ELR (cell line): ENCODE data around the gene MEGF9.
"Not testable (repeated sequence)": the region's sequence is repeated elsewhere in the genome, so short reads cannot be mapped to it uniquely, and the experiment has no call there.

Experiments
- DNase-seq: peaks from one replicate; pipeline ENCODE4 v3.0.0-alpha.2; 2015; ENCODE audit warnings: low read depth

Gene MEGF9

DNA sequence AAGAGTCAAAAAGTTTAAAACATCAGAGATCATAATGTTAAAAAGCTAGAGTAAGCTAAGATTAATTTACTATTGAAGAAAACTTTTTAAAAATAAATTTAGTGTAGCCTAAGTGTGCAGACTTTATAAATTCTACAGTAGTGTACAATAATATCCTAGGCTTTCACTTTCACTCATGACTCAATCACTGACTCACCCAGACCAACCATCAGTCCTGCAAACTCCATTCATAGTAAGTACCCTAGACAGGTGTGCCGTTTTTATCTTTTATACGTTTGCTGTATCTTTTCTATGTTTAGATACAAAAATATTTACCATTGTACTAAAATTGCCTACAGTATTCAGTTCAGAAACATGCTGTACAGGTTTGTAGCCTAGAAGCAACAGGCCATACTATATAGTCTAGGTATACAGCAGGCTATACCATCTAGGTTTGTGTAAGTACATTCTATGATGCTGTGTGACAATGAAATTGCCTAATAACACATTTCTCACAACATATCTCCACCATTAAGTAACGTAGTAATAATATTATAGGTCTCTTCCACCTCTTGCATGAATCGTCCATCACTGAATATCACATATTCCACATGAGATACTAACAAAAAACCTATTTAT is 59.2 kb downstream of the MEGF9 start:
- DNase-seq, result peak; percentile 65

DNA sequence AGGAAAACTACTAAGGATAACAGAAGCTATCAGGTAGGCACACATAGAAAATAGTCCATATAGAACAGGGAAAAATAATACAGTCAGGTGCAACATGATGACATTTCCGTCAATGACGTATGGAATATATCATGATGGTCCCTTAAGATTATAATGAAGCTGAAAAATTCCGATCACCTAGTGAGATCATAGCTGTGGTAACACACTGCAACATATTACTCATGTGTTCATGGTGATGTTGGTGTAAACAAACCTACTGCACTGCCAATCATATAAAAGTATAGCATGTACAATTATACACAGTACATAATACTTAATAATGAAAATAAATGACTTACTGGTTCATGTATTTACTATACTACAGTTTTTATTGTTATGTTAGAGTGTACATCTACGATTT is 60.0 kb downstream of the MEGF9 start:
- DNase-seq, result peak; percentile 18

DNA sequence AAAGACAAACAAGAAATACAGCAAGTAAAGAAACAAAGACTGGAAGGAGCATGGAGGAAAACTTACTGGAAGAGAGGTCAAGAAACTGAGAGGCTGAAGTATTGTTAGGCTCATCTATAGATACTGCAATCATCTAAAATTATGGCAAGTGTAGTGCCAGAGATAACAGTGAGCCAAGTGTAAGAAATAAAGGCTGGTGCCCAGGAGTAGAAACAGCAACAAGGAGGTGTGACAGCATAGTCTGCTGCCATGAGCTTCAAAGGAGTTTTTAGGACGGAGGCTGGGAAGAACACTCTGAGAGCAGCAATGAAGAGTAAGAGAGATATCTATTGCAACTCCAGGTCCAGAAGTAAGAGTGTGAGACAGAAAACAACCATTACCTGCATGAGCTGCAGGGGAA is 60.5 kb downstream of the MEGF9 start:
- DNase-seq, result no peak

DNA sequence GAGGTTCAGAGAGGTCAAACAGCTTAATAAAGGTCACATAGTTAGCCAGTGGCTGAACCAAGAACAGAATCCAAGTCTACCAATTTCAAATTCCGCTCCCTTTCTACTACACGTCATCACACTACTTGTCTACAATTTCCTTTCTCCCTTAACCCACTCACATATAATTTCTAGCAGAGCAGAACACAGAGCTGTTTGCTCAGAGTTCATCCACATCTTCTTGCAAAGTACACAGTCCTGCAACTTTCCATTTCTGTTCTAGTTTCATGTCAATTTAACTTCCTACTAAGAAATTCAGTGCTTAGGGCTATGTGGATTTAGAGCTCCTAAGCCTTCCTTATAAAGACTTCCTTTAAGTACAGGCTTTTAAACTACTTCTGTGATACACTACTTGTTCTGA is 61.3 kb downstream of the MEGF9 start:
- DNase-seq, result no peak

DNA sequence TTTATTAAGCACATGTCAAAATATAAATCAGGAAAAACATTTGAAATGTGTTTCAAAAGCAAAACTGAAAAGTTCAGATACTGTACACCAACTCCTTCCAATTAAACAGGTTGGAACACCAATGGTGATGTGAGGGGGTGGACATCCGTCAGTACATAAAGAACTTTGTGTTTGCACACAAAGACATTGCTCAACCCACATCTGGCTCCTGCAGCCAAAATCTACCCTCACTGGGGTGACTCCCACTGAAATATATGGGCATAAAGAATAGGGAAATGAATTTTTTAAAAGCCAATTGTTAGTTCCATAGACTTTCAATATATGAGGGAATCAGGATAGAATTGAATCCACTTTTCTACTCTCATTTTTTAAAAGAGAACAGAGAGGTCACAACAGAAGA is 63.9 kb downstream of the MEGF9 start:
- DNase-seq, result no peak

DNA sequence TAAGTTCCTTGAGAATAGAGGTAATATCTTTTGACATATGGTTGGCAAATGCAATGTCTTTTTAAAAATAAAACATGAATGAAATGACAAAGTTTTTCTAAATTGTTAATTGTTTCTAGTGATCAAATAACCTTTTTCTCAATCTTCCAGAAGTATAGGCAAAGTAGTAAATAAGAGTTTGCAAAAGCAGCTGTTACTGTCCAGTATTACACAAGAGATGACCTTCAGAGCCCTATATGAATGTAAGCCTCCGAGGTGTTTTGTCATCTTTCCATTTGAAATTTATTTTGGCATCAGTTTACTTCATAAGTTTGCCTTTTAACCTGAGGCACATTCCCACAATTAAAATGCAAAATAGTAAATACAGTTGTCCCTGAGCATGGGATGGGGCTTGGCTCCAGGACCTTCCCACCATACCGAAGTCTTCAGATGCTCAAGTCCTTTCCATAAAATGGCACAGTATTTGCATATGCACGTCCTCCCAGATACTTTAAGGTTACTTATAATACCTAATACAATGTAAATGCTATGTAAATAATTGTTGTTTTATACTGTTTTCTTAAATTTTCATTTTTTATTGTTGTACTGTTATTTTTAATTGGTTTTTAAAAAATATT is 65.6 kb downstream of the MEGF9 start:
- no peak for DNase-seq

DNA sequence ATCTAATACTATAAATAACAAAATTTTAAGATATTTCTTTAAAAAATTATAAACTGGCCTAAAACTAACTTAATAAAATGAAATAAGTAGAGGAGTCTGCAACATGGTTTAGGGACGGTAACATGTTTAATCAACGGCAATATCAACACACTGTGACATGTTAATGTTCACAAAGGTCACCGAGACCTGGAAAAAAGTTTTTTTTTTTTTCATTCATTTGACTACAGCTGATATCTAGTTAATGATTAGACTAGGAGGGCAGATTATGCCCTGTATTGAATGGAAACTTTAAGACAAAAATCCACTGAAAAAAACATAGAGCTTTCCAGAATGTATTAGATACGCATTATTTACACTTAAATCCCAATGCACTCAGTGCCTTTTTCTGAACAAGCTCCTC is 67.3 kb downstream of the MEGF9 start:
- DNase-seq, result no peak

DNA sequence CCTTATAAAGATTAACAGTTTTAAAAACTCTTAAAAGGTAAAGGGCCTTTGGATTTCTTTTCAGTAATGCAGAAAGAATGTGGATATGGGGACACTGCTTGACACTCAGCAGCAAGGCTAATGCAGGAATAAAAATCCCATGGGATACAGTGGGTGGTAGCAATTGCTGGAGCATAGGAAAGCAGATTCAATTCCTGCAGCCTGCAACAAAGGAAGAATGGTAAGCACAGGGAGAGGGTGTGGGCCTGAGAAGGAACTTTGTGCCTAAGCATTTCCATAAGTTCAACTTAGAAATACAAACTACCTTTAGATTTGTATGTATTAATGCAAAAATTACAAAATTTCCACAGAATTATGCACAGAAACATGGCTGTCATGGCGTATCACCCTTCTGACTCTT is 68.5 kb downstream of the MEGF9 start:
- DNase-seq, result no peak

DNA sequence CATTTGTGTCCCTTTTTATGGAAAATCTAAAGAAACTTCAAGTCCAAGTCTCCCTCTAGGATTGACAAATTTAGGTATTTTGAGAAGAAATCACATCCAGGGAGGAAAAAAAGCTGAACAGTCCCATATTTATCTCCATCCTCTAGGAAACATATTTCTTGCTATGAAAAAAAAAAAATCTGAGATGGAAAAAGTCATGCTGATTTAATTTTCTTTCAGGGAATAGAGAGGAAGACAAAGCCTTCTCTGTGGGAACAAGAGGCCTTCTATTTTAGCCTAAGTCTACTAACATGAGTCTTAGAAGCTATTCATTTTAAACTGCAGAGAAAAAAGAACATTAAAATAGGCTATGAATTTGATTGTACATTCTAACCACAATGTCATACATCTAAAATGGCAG is 71.2 kb downstream of the MEGF9 start:
- DNase-seq, result no peak

DNA sequence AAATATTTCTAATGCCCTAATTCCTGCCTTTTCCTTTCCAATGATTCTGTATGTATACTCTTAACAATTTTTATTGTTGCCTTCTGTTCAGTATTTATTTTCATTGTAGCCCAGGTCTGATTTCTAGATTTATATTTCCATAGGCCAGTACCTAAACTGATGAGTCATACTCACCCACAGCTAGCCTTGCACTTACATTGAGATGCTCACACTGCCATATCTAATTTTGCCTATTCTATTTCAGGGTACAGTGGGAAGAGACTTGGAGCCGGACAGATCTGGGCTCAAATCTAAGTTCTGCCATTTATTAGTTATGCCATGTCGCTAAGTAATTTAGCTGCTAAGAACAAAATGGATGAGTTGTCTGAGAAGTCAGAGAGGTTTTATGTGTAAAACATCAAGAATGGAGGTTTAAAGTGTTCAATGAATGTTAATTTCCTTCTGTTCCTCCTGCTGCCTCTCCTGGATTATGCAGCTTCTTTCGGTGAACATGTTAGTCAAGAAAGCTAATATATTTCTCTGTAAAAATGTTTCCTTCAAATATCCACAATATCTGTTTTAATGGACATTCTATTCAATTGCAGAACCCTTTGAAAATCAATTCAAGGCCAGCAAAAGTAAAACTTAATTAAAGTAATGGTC is 72.0 kb downstream of the MEGF9 start:
- no peak for DNase-seq

DNA sequence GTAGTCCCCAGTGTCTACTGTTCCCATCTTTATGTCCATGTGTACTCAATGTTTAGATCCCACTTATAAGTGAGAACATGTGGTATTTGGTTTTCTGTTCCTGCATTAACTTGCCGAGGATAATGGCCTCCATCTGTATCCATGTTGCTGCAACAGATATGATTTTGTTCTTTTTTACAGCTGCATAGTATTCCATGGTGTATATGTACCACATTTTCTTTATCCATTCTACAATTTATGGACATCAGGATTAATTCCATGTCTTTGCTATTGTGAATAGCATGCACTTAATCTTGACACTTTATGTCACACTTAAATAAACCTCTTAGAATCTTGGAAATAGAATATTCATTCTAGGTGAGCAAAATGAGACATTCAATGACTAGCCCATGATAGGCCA is 73.4 kb downstream of the MEGF9 start:
- not testable (repeated sequence) for DNase-seq

DNA sequence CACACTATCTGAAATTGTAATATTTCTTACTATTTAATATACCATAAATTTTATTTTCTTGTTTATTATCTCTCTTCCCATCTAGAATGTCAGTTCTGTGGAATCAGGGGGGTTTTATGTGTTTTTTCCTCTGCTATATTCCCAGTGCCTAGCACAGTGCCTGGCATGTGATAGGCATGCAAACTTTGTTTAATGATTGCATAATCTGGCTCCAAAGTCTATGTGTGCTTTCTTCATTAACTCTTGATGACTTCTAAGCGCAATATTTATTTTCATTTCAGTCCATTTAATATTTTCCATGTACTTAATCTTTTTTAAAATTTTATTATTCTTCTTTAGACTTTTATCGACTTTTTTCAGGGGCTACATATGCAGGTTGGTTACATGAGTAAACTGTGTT is 73.9 kb downstream of the MEGF9 start:
- no peak for DNase-seq

DNA sequence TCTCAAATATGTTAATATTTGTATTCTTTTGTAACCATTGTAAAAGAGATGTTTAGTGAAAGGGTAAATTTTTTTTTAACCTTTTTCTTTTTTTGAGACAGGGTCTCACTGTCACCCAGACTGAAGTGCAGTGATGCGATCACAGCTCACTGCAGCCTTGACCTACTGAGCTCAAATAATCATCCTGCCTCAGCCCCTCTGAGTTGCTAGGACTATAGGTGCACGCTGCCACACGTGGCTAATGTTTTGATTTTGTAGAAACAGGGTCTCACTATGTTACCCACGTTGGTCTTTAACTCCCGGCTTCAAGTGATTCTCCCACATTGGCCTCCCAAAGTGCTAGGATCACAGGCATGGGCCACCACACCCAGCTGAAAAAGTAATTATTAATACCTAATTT is 76.4 kb downstream of the MEGF9 start:
- DNase-seq, result no peak

DNA sequence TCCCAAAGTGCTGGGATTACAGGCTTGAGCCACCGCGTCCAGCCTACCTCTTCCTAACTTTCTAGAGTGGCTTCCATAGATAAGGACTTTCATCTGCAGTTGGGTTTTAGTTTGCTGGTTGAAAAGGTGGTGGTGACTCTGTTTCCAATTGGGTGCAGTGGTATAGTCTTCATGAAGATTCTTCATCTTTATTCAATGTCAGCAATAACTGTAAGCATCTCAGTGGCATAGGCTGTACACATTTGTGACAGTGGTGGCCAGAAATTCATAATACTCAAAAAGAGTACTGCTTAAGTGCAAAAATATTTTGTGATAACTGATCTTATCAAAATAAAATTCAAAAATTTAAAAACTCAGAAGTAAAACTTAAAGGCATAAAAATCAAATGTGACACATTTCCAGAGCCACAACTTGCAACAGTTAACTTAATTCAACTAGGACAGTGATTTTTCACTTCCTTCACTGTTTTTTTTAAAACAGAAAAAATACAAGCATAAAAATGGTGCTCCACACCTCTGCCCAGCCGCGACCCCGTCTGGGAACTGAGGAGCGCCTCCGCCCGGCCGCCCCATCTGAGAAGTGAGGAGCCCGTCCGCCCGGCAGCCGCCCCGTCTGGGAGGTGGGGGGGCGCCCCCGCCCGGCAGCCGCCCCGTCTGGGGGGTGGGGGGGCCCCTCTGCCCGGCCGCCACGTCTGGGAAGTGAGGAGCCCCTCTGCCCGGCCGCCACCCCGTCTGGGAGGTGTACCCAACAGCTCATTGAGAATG is 77.9 kb downstream of the MEGF9 start:
- no peak for DNase-seq

DNA sequence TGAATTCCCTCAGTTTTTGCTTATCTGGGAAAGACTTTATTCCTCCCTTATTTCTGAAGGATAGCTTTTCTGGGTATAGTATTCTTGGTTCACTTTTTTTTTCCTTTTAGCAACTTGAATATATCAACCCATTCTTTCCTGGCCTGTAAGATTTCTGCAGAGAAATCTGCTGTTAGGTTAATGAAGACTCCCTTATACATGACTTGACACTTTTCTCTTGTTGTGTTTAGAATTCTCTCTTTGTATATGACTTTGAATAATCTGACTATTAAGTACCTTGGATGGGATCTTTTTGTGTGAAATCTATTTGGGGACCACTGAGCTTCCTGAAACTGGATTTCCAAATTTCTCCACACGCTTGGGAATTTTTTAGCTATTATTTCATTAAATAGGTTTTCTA is 79.3 kb downstream of the MEGF9 start:
- no peak for DNase-seq

DNA sequence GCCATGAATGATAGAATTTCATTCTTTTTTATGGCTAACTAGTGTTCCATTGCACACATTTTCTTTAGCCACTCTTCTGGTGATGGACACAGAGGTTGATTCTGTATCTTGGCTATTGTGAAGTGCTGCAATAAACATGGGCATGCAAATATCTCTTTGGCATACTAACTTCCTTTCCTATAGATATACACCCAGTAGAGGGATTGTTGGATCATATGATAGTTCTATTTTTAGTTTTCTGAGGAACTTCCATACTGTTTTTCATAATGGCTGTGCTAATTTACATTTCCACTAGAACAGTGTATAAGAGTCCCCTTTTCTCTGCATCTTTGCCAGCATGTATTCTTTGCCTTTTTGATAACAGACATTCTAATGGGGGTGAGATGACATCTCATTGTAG is 83.9 kb downstream of the MEGF9 start:
- no peak for DNase-seq

DNA sequence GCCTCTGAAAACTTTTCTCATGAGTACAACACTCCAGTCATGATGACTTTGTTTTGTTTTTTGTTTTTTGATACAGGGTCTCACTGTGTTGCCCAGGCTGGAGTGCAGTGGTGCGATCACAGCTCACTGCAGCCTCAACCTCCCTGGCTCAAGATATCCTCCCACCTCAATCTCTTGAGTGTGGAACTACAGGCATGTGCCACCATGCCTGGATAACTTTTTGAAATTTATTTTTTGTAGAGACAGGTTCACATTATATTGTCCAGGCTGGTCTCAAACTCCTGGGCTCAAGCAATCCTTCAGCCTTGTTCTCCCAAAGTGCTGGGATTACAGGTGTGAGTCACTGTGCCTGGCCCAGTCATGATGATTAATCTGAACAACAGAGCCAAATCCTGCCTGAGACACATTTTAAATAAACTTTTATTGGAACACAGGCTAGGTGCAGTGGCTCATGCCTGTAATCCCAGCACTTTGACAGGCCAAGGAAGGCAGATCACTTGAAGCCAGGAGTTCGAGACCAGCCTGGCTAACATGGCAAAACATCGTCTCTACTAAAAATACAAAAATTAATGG is 85.3 kb downstream of the MEGF9 start:
- DNase-seq, result peak; percentile 82

DNA sequence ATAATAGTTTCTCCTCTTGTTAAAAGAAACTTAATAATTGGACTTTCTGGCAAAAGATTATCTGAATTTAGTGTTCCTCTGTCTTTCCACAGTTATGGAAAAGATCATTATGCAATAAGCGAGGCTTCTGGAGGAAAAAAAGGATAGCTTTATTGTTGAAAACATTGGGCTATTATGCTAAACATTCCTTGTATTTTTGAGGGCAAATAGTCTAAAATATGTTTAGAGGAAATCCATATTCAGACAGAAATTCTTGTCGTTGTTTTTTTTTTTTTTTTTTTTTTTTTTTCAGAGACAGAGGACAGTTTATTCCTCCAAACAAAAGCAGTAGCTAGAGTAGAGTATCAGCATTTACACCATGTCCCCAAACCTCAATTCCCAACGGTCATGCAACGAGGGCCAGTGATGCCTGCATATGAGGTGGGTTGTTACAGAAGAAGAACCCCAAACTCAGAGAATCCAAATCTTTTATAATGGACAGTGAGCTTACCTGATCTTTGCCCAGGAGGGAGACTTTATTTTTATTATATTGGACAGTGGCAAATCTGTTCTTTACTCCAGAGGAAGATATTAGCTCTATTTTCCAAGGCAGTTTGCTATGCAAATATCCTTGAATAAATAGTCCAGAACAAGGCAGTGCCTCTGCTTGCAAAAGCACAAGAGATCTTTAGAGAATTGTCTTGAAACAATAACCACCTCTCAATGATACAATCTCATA is 85.9 kb downstream of the MEGF9 start:
- DNase-seq, result no peak

DNA sequence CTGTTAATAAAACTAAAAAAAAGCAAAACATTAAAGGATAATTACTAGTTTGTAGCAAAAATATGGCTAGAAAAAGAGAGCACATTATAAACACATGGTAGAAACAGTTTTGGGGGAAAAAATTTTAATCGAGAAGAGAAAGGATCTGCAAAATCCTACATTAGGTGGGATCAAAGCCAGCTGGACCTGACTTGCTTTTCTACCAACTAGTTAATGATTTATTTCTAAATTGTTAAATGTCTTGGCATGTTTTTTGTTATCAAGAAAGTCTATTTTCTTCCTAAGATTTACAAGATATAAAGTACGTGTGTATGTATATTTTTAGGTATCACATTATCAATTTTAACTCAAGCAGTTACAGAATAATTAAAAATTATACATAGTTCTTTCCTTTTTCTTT is 87.2 kb downstream of the MEGF9 start:
- DNase-seq, result no peak

DNA sequence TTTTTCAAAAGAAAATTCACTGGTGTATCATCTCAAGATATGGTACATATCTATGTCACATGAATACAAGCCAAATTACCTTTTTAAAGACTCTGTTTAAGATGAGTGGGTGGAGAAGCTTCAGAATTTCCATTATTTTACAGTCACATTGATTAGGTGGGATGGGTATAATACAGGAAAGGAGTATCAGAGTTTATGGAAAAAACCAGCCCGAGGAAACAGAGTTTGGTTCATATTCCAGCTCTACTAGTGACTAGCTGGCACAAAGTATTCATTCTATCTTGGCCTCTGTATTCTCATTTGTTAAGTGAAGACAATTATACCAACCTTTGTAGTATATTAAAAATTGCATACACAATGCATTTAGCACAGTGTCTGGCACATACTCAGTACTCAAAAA is 87.8 kb downstream of the MEGF9 start:
- DNase-seq, result no peak

DNA sequence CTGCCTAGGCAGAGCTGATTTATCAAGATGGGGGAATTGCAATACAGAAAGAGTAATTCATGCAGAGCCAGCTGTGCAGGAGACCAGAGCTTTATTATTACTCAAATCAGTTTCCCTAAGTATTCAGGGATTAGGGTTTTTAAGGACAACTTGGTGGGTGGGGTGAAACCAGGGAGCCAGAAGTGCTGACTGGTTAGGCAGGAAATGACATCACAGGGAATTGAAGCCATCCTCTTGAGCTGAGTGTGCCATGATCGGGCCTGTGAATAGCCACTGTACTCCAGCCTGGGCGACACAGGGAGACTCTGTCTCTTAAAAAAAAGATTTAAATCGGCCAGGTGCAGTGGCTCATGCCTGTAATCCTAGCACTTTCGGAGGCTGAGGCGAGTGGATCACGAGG is 89.0 kb downstream of the MEGF9 start:
- peak; percentile 32 for DNase-seq

DNA sequence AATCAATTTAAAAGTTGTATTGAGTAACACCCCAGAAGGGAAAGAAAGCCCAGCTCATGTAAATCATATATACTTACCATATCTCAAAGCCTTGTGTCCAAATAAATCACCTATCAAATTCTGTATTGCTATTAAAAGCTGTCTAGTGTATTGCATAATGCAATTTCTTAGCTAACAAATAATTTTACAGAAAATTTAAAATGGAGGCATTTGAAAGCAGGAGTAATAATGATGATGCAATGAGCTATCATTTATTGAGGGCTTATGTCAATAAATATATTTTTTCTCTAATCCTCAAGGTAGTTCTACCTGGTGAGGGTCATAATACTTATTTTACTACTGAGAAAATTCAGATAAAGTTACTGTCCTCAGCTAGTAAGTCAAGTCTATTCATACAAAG is 91.5 kb downstream of the MEGF9 start:
- no peak for DNase-seq
